Ishikawa (cell line): ENCODE measurements around the gene GPR35.

Source experiments
- CEBPB ChIP-seq: IDR thresholded peaks from 2 replicates; pipeline ENCODE4 v1.6.1; 2012
- CREB1 ChIP-seq: IDR thresholded peaks from 2 replicates; pipeline ENCODE4 v1.6.1; 2012; ENCODE audit warnings: low read depth
- EGR1 ChIP-seq: IDR thresholded peaks from 2 replicates; pipeline ENCODE4 v1.6.1; 2012
- EP300 ChIP-seq: IDR thresholded peaks from 2 replicates; pipeline ENCODE4 v1.6.1; 2012; ENCODE audit warnings: borderline replicate concordance
- FOXM1 ChIP-seq: IDR thresholded peaks from 2 replicates; pipeline ENCODE4 v1.6.1; 2012; ENCODE audit warnings: low read depth, borderline replicate concordance
- NFIC ChIP-seq: IDR thresholded peaks from 2 replicates; pipeline ENCODE4 v1.6.1; 2012
- RAD21 ChIP-seq: IDR thresholded peaks from 2 replicates; pipeline ENCODE4 v1.6.1; 2012; ENCODE audit warnings: low read depth
- TAF1 ChIP-seq: IDR thresholded peaks from 2 replicates; pipeline ENCODE4 v1.6.1; 2012; ENCODE audit warnings: low read depth, mild to moderate bottlenecking
- TCF12 ChIP-seq: IDR thresholded peaks from 2 replicates; pipeline ENCODE4 v1.6.1; 2012; ENCODE audit warnings: low read depth
- TEAD4 ChIP-seq: IDR thresholded peaks from 2 replicates; pipeline ENCODE4 v1.6.1; 2012
- YY1 ChIP-seq: IDR thresholded peaks from 2 replicates; pipeline ENCODE4 v1.6.1; 2012; ENCODE audit warnings: low read depth
- ZBTB7A ChIP-seq: IDR thresholded peaks from 2 replicates; pipeline ENCODE4 v1.6.1; 2012; ENCODE audit warnings: low read depth
- TF ChIP-seq, protein P1 (sequence below): IDR thresholded peaks from 2 replicates; pipeline ENCODE4 v1.6.1; 2012
- TF ChIP-seq, protein P2 (sequence below): IDR thresholded peaks from 2 replicates; pipeline ENCODE4 v1.6.1; 2012; ENCODE audit warnings: low read depth, mild to moderate bottlenecking
- TF ChIP-seq, protein P3 (sequence below): IDR thresholded peaks from 2 replicates; pipeline ENCODE4 v1.6.1; 2012

GPR35 gene

DNA sequence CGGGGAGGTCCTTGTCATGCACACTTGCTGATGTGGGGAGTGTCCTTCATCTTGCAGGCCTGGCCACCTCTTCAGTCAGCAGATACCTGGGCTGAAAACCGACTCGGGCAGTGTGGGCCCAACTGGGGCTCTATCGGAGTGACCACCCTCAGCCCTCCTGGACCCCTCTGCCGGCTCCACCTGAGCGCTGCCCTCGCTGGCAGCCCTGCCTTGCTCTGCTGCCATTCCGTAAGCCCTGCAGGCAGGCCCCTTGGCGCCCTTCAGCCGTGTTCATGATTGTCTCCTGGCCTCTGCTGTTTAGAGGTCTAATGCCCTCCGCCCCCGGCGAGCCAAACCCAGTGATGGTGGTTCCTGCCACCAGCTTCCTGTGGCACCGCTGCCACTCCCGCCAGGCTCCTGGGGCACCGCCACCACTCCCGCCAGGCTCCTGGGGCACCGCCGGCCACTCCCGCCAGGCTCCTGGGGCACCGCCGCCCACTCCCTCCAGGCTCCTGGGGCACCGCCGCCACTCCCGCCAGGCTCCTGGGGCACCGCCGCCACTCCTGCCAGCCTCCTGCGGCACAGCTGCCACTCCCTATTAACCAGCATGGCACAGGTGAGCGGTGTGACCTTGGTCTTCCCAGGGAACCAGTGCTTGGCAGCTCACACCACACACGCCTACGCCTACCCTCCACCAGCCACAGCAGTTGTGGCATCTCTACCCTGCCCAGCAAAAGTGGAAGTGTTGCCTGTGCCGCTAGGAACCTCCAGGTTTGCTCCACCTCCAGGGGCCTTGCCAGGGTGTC is 22.8 kb upstream of the GPR35 start:
- peak; percentile 53; the same call in 1 of the 2 replicates for TF ChIP-seq EGR1
- TF ChIP-seq, protein P1, sequence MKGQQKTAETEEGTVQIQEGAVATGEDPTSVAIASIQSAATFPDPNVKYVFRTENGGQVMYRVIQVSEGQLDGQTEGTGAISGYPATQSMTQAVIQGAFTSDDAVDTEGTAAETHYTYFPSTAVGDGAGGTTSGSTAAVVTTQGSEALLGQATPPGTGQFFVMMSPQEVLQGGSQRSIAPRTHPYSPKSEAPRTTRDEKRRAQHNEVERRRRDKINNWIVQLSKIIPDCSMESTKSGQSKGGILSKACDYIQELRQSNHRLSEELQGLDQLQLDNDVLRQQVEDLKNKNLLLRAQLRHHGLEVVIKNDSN, result no peak
- no peak for TF ChIP-seq RAD21
- no peak for TF ChIP-seq ZBTB7A
- no peak for TF ChIP-seq TAF1
- TF ChIP-seq TEAD4, result no peak
- no peak for TF ChIP-seq CEBPB
- TF ChIP-seq FOXM1, result no peak
- TF ChIP-seq, protein P2, sequence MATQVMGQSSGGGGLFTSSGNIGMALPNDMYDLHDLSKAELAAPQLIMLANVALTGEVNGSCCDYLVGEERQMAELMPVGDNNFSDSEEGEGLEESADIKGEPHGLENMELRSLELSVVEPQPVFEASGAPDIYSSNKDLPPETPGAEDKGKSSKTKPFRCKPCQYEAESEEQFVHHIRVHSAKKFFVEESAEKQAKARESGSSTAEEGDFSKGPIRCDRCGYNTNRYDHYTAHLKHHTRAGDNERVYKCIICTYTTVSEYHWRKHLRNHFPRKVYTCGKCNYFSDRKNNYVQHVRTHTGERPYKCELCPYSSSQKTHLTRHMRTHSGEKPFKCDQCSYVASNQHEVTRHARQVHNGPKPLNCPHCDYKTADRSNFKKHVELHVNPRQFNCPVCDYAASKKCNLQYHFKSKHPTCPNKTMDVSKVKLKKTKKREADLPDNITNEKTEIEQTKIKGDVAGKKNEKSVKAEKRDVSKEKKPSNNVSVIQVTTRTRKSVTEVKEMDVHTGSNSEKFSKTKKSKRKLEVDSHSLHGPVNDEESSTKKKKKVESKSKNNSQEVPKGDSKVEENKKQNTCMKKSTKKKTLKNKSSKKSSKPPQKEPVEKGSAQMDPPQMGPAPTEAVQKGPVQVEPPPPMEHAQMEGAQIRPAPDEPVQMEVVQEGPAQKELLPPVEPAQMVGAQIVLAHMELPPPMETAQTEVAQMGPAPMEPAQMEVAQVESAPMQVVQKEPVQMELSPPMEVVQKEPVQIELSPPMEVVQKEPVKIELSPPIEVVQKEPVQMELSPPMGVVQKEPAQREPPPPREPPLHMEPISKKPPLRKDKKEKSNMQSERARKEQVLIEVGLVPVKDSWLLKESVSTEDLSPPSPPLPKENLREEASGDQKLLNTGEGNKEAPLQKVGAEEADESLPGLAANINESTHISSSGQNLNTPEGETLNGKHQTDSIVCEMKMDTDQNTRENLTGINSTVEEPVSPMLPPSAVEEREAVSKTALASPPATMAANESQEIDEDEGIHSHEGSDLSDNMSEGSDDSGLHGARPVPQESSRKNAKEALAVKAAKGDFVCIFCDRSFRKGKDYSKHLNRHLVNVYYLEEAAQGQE, result no peak
- peak; percentile 65 for TF ChIP-seq TCF12
- peak; percentile 67; the same call in 1 of the 2 replicates for TF ChIP-seq EP300
- TF ChIP-seq, protein P3, sequence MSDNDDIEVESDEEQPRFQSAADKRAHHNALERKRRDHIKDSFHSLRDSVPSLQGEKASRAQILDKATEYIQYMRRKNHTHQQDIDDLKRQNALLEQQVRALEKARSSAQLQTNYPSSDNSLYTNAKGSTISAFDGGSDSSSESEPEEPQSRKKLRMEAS, result peak; percentile 22; the same call in 1 of the 2 replicates
- TF ChIP-seq CREB1, result no peak
- no peak for TF ChIP-seq NFIC
- TF ChIP-seq YY1, result no peak

DNA sequence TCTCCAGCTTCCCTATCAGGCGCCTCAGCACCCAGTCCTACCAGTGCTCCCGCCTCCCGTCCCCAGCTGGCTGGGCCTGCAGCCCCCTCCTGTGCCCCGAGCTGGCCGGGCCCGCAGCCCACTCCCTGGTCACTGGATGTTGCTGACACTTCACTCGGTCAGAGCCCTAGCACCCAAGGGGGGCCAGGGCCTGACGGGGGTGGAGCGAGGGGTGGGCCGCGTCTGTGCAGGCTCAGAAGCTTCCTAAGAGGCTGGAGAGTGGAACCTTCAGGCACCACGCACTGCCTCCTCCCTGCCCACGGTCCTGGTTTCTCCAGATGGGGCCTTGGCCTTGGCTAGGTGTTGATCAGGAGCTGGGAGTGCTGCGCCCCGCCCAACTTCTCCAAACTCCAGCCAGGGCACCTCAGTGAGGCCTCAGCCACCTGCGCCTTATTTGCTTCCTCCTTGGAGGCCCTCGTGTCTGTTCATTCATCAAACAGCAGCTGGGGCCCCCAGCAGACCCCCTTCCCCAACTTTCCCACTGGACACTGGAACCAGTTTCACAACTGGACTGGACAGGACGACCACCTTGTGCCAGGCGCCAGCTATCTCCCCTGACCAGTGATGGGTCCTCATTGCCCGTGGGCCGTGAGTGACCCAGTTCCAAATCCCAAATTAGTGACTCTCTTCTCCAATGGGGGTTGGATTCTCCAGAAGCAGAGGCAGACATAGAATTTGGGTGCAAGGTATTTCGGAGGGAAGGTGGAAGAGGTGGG is 22.0 kb upstream of the GPR35 start:
- TF ChIP-seq TEAD4 (no peak), CEBPB (no peak), EGR1 (no peak)
- TF ChIP-seq, protein P1, result no peak
- TF ChIP-seq, protein P2, result no peak

DNA sequence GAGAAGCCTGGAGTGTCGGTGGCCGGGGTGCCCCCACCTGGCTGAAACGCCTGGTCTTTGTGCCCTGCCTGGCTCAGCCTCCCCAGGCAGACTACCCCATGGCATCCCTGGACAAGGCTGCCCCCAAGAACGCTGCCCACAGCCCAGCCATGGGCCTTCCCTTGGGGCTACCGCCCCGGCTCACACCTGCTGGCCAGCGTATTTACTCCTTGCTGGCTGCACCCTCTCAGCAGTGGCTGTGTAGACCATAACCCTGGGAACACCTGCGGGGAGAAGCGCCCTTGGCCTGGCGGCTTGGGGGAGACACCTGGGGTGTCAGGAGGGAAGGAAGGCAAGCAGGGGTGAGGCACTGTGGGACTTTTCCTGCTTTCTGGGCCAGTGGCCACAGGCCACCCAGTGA is 21.4 kb upstream of the GPR35 start:
- no peak for TF ChIP-seq CEBPB
- TF ChIP-seq TAF1, result no peak
- no peak for TF ChIP-seq TCF12
- no peak for TF ChIP-seq EP300
- TF ChIP-seq ZBTB7A, result no peak

DNA sequence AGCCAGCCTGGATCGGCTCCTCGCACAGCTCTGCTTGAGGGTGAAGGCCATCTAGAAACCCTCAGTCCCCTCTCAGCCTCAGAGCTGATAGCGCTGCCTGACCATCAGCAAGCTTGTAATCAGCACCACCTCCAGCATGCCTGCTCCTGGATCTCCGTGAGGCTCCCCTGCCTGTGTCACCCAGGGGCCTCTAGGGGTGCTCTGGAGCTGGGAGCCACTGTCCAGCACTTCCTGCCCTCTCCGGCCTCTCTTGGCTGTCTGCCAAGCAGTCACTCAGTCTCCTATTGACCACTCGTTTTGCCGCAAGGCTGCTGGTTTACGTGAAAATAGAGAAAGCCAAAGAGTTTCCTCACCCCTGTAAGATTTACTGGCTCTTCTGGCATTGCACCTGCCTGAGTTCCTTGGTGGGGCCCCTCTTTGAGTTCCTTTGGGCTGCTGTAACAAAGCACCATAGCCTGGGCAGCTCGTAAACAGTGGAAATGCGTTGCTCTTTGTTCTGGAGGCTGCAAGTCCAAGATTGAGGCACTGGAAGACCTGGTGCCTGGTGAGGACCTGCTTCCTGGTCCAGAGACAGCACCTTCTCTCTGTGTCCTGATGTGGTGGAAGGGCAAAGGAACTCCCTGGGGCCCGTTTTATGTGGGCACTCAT is 20.9 kb upstream of the GPR35 start:
- TF ChIP-seq, protein P3, result no peak
- TF ChIP-seq, protein P2, result peak; percentile 74
- TF ChIP-seq NFIC, result peak; percentile 97
- peak; percentile 62 for TF ChIP-seq RAD21
